Stimulated activated CD8-positive, alpha-beta memory T cell treated with anti-CD3 and anti-CD28 coated beads, Interleukin-15, amount 100 ng/mL, for 24 hours (primary cell): Measurements from ENCODE around the gene ZNF776.
"Not testable (repeated sequence)": the region's sequence is repeated elsewhere in the genome, so short reads cannot be mapped to it uniquely, and the experiment has no call there.

ENCODE experiments used
- DNase-seq: peaks from one replicate; pipeline ENCODE4 v3.0.0-alpha.2; 2020; ENCODE audit warnings: low read depth

Gene ZNF776

DNA sequence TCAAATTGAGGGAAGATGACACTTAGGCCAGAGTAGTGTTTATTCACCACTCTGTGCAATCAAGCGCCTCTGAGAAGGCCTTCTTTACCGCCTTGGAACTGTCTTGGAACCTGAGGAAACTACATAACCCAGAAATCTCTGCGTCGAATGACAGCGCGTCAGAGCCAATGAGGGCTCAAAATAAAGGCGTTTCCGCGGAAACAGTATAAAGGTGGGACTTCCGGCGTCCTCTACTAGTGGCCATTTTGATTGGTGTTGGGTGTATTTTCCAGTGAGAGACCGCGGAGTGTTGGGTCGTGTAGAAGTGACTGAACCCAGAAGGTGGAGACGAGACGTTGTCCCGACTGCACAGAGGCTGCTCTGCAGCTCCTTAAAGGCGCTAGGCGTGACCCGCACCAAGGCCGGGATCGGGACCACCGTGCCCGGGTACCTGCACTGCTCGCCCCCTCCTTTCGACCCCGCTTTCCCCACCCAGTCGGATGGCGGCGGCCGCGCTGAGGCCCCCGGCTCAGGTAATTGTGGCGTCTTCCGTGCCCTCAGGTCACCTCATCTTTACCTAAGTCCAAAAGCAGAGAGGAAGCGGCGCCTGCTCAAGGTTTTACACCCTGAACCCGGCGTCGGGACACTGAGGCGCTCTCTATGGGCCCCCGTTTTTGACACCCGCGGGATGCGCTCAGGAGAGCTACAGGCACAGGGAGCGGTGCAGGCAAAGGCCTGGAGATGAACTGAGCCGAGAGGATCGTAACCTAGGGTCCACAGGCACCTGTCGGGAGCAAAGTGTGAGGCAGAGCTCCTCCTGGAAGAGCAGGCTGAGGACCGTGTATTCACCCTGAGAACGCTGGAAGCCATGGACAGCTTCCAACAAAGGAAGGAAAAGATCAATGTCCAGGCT is at the start of gene ZNF776:
Gene ZNF776 (plus strand): TSS at position 236 of the 892 bp plus-strand sequence. CDS start 244 bp downstream, at position 480.
- DNase-seq: peak; percentile 44

- DNase-seq: no peak
Observed at GRCh38 chr19:57701625-57702024, 45.0 kb upstream of the ZNF776 start.

DNA sequence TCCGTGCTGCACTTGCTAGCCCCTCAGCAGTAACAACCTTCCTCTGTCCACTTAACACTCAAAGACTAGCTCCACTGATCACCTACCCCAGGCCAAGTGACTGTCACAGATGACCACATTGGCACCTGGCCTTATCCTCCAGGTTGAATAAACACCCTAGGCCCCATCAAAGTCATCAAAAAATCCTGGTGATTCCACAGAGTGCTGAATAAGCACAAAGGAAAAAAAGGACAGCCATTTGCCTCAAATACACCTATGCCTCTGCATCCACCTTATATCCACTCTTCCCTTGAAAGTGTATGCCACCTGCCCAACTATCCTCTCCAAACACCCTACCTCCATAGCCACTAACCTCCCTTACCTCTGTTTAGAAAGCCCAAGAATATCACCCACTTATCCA is 40.3 kb upstream of the ZNF776 start:
- DNase-seq: no peak

GRCh38 chr19:57708641-57709361 is 37.8 kb upstream of the ZNF776 start, which contains the start of gene ZNF154:
TSS of gene ZNF154 (minus strand) at chr19:57709204. CDS start at chr19:57708971, 233 bp downstream.
- DNase-seq: no peak

DNA sequence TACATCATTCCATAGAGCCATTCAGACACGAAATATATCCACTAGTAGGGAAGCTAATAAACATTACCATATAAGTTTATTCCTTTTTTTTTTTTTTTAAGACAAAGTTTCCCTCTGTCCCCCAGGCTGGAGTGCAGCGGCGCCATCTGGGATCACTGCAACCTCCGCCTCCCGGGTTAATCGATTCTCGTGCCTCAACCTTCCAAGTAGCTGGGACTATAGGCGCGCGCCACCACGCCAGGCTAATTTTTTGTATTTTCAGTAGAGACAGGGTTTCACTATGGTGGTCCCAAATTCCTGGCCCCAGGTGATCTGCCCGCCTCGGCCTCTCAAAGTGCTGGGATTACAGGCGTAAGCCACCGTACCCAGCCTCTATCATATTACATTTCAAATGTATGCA is 37.0 kb upstream of the ZNF776 start:
- no peak for DNase-seq

DNA sequence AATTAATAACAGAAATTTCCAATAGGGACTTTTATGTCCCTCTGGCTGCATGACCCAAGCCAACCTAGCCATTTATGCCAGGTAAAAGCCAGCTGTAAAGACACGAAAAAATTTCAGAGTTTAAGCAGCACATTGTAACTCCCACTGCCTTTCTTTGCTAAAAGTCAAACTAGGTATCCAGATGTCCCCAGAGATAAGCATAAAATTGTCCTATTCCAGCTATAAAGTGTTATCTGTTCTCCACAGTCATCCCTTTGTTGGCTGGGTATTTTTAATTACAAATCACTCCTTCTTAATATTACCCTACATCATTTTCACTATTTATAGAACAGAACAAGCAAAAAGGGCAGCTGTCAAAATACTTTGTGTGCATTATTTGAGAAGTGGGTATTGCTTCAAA is 34.4 kb upstream of the ZNF776 start:
- DNase-seq: no peak

GRCh38 chr19:57719424-57719823 is 27.2 kb upstream of the ZNF776 start:
- DNase-seq: no peak

- no peak for DNase-seq
Observed at GRCh38 chr19:57719901-57720519, 26.6 kb upstream of the ZNF776 start.

DNA sequence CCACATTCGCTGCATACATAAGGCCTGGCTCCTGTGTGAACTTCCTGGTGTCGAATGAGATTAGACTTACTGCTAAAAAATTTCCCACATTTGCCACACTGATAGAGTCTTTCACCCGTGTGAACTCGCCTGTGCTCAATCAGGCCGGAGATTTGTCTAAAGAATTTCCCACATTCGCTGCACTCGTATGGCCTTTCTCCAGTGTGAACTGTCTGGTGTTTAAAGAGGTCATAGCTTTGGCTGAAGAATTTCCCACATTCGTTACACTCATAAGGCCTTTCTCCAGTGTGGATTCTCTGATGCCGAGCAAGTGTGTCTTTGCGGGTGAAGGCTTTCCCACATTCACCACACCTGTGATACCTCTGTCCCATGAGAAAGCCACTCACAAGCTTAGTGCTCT is 25.7 kb upstream of the ZNF776 start:
- no peak for DNase-seq

DNA sequence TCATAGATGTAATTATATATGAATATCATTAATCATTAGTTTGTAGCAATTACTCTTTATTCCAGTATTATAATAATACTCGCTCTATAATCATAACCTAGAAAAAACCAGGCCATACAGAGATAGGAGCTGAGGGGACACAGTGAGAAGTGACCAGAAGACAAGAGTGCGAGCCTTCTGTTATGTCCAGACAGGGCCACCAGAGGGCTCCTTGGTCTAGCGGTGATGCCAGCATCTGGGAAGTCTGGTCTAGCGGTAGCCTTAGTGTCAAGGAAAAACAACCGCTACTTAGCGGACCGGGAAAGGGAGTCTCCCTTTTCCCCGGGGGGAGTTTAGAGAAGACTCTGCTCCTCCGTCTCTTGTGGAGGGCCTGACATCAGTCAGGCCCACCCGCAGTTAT is 8.3 kb upstream of the ZNF776 start:
- not testable (repeated sequence) for DNase-seq

GRCh38 chr19:57738770-57739169 is 7.8 kb upstream of the ZNF776 start:
- not testable (repeated sequence) for DNase-seq

DNA sequence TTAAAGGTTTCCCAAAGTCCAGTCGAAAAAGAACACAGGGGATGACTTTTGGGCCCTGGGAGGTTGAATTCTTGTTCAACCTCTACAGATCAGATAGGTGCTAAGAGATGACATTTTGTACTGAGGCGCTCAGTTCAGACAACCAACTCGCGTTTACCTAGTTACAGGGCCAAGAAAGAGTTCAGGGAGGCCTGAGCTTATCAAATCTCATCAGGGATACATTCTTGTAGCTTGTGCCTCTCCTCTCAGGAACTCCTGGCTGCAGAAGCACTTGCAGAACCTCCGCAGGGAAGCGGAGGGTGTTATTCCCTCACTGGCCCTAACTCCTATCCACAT is 825 bp downstream of the ZNF776 start:
- no peak for DNase-seq

DNA sequence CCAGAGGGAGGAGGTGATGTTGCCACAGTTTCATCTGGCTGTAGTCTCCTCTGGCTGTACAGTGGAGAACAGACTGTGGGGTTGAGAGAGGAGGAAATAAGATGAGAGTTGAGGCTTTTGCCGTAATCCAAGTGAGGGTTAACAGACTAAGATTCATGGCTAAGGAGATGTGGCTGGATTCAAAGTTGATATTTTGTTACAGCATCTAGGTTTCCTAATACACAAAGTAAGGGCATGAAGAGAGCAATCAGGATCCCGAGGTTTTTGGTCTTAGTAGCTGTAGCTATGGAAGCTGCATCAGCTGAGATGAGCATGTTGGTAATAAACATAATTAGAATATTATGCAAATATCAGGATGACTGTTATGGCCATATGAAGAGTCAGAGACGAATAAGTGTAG is 1.4 kb downstream of the ZNF776 start:
- DNase-seq: no peak

DNA sequence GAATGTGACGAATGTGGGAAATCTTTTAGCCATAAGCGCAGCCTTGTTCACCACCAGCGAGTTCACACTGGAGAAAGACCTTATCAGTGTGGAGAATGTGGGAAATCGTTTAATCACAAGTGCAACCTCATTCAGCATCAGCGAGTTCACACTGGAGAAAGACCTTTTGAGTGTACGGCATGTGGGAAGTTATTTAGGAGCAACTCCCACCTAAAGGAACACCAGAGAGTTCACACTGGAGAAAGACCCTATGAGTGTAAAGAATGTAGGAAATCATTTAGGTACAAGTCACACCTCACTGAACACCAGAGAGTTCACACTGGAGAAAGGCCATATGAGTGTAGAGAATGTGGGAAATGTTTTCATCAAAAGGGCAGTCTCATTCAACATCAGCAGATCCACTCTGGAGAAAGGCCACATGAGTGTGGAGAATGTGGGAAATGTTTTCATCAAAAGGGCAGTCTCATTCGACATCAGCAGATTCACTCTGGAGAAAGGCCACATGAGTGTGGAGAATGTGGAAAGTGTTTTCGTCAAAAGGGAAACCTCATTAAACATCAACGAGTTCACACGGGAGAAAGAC is 7.6 kb downstream of the ZNF776 start:
- no peak for DNase-seq

DNA sequence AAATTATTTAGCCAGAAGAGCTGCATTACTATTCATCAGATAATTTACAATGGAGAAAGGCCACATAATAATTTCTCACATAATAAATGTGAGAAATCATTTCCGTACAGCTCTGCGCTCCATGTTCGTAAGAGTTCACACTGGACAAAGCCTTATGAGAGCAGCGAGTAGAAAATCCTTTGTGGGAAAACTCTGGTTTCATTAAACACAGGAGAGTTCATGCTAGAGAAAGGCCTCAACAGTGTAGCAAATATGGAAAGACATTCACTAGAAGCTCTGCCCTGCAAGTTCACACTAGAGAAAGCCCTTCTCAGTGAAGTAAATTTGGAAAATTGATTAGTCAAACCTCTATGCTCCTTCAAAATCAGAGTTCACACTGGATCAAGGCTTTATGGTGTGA is 8.4 kb downstream of the ZNF776 start:
- no peak for DNase-seq

- DNase-seq: no peak
Observed at GRCh38 chr19:57757941-57758340, 11.3 kb downstream of the ZNF776 start.

DNA sequence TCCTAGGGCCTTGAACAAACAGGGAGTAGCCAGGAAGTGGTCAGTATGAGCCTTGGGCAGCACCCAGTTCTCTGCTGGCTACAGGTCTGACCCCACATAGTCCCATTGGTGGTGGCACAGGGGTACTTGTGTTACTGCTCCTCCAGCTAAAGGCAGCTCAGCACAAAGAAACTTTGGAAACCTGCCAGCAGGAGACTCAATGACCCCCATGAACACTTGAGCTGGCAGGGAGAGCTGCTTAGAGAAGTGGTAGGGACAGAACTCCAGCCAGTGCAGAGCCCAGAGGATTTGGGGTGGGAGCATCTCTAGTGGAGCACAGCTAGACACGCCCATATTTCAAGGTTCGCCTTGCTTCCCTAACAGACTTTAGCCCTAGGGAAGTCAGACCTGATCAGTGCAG is 12.5 kb downstream of the ZNF776 start:
- no peak for DNase-seq

GRCh38 chr19:57769345-57770131 is 22.9 kb downstream of the ZNF776 start, which contains the start of gene ZNF586:
TSS of gene ZNF586 (plus strand) at chr19:57769676. CDS start at chr19:57769843, 167 bp downstream.
- DNase-seq: peak; percentile 64

DNA sequence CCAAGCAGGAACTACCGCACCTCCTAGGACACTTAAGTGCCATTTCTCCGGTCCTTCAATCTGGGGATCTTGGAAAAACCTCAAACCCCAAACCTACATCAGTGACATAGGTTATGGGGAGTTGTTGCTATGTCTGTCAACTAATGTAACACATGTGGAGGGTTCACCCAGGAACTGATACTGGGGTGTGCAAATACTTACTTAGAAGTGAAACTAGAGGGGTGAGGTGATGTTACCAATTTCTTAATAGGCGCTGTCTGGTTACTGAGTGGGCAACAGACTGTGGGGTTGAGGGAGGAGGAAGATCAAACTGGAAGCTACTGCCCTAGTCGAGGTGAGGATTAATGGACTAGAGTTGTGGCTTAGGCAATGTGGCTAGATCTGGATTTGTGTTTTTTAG is 24.8 kb downstream of the ZNF776 start:
- DNase-seq: no peak

GRCh38 chr19:57773488-57773887 is 26.9 kb downstream of the ZNF776 start:
- DNase-seq: no peak

DNA sequence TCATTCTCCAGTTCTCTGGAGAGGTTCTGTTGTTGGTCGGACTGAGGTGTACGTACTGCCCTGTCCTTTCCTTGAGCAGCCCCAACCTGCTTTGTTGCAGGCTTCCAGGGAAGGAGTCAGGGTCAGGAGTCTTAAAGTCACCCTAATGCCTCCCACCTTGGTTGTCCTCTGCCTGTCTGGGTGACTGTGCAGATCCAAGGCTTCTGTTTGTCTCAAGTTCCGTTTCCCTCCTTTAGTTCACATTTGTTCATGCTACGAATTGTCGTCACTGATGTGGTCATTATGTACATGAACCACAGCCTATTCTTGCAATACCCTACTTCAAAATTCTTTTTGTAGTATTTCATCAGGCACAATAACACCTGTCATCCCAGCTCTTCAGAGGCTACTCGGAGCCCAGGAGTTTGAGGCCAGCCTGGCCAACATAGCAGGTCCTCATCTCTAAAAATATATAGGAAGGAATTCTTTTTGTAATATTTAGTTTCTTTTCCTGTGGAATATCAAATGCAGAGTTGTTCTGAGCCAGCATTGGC is 30.2 kb downstream of the ZNF776 start:
- DNase-seq: no peak
